GM12874 (cell line): Measurements from ENCODE around the gene LCORL.

Source experiments
- CTCF ChIP-seq: IDR thresholded peaks from 2 replicates; pipeline ENCODE4 v1.5.1; 2011; ENCODE audit warnings: low read depth, mild to moderate bottlenecking, control low read depth, low read length, moderate library complexity; ENCODE audit not compliant: insufficient read depth

LCORL gene

GRCh38 chr4:18021720-18022571 lies at the start of gene LCORL:
Gene LCORL (minus strand): TSS chr4:18021755. CDS start chr4:18021751, 4 bp downstream.
- peak; percentile 39 for TF ChIP-seq CTCF

- TF ChIP-seq CTCF, result no peak
These were observed 48.3 kb upstream of the LCORL start for GRCh38 chr4:18069810-18070209.

- no peak for TF ChIP-seq CTCF
These were observed 45.5 kb upstream of the LCORL start for GRCh38 chr4:18067031-18067430.

- TF ChIP-seq CTCF, result no peak
These were observed 41.5 kb upstream of the LCORL start for GRCh38 chr4:18063079-18063478.

GRCh38 chr4:18057821-18058533 lies 36.4 kb upstream of the LCORL start:
- no peak for TF ChIP-seq CTCF

- TF ChIP-seq CTCF, result no peak
These were observed 34.5 kb upstream of the LCORL start for GRCh38 chr4:18056030-18056429.

GRCh38 chr4:18052158-18052557 lies 30.6 kb upstream of the LCORL start:
- no peak for TF ChIP-seq CTCF
